Measurements from ENCODE around the gene FYTTD1.

- TF ChIP-seq POLR2AphosphoS5 (IDR thresholded peaks at IDR 0.05) (no peak), POLR2A (IDR thresholded peaks at IDR 0.05) (no peak)
- TF ChIP-seq, protein P1, sequence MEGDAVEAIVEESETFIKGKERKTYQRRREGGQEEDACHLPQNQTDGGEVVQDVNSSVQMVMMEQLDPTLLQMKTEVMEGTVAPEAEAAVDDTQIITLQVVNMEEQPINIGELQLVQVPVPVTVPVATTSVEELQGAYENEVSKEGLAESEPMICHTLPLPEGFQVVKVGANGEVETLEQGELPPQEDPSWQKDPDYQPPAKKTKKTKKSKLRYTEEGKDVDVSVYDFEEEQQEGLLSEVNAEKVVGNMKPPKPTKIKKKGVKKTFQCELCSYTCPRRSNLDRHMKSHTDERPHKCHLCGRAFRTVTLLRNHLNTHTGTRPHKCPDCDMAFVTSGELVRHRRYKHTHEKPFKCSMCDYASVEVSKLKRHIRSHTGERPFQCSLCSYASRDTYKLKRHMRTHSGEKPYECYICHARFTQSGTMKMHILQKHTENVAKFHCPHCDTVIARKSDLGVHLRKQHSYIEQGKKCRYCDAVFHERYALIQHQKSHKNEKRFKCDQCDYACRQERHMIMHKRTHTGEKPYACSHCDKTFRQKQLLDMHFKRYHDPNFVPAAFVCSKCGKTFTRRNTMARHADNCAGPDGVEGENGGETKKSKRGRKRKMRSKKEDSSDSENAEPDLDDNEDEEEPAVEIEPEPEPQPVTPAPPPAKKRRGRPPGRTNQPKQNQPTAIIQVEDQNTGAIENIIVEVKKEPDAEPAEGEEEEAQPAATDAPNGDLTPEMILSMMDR (IDR thresholded peaks at IDR 0.05), result no peak
Observed at GRCh38 chr3:197752107-197752506, 2.4 kb downstream of the FYTTD1 start.
